ENCODE data around the gene CGNL1. TPM values are rescaled to one million over a fixed set of nuclear protein-coding genes. Genes with fewer than 3 reads are reported as not detected.

Gene CGNL1
- total and polyA plus RNA-seq, 10 of the 15 experiments (the other 5 are each of a cell fraction or from before 2014, with no cell fraction given) = under 0.01 to 0.27 (median 0.04) TPM; not detected in 3

- POLR2A ChIA-PET = no interaction called here
- intact Hi-C loops (cut with micrococcal nuclease; ENCODE audit: unreplicated experiment) = no loop called here
- no peak for FAIRE-seq
Observed at GRCh38 chr15:57451555-57451954, 75.2 kb downstream of the CGNL1 start.

More at GRCh38 chr15:57451555-57451954, 75.2 kb downstream of the CGNL1 start:
- CTCF ChIA-PET = no interaction called here
- Histone ChIP-seq H3K79me2 (ENCODE audit: control insufficient read depth, insufficient read depth, low read length) (no peaks in the 10 kb centered on the region), H3K4me2 (ENCODE audit: control insufficient read depth, insufficient read depth) (no peak overlapping the region), H3K27me3 (replicated peaks in 1 of 2; ENCODE audit: control insufficient read depth in 2 of 2, insufficient read depth in 2 of 2, low read length in 1 of 2) (no peaks in the 10 kb centered on the region; a peak in 1 of 4 replicates), H3K9ac (ENCODE audit: control insufficient read depth, insufficient read depth, low read length) (no peak overlapping the region), H2AFZ (ENCODE audit: control insufficient read depth, low read depth, low read length) (no peak overlapping the region), H3K9me3 (replicated peaks; ENCODE audit: control insufficient read depth, insufficient read depth, low read length) (no peaks in the 10 kb centered on the region), H4K20me1 (ENCODE audit: control insufficient read depth, insufficient read depth) (no peaks in the 10 kb centered on the region), H3K36me3 (ENCODE audit: control insufficient read depth in 2 of 2, insufficient read depth in 2 of 2, low read length in 1 of 2) (no peaks in the 10 kb centered on the region), H3K4me1 (ENCODE audit: control insufficient read depth, insufficient read depth, low read length) (no peaks in the 10 kb centered on the region), H3K27ac (ENCODE audit: control insufficient read depth, insufficient read depth) (no peak overlapping the region), H3K4me3 (no peak overlapping the region)
- ATAC-seq (no peak), DNase-seq (ENCODE audit: low read depth, low spot score) (no peak)
- TF ChIP-seq CREB1 (IDR thresholded peaks at IDR 0.05; ENCODE audit: low read depth) (no peak), KLF5 (IDR thresholded peaks at IDR 0.05; ENCODE audit: partially characterized antibody) (no peak), ZNF24 (IDR thresholded peaks at IDR 0.05) (no peak), JUND (IDR thresholded peaks at IDR 0.05; ENCODE audit: low read depth, low read length) (no peak), HDAC6 (IDR thresholded peaks at IDR 0.05; ENCODE audit: unreplicated experiment) (no peak), BCL3 (IDR thresholded peaks at IDR 0.05; ENCODE audit: borderline replicate concordance, insufficient read depth, low read depth, low read length, poor library complexity, severe bottlenecking) (no peak), CREM (IDR thresholded peaks at IDR 0.05; ENCODE audit: low read depth) (no peak), SP1 (IDR thresholded peaks at IDR 0.05; ENCODE audit: low read depth, low read length) (no peak), SKIL (IDR thresholded peaks at IDR 0.05; ENCODE audit: low read depth, poor library complexity, severe bottlenecking) (no peak)
- no TSS peak for BruUV-seq (replicated peaks)
- RAD21 ChIA-PET (ENCODE audit: unreplicated experiment) = no interaction called here
- in situ Hi-C loops (cut with MboI) = no loop called here
- SMC1A ChIA-PET (ENCODE audit: uncharacterized antibody, unreplicated experiment) = no interaction called here

Measured in GM12878 (cell line).